IMR-90 (cell line): Measurements from ENCODE around the gene ARMC9. TPM values are rescaled to one million over a fixed set of nuclear protein-coding genes. Genes with fewer than 3 reads are reported as not detected.

Source experiments
- ATAC-seq: fragments of 200-7000 bp; cut with Tn5 transposase; 2 replicates; pipeline ENCODE4 v1.9.1; 2020; ENCODE audit warnings: low read depth, mild to moderate bottlenecking, moderate library complexity
- BruUV-seq: library from RNA; stranded (reverse); fragments of 400-500 nt; replicated peaks from 2 replicates; lab custom pipeline; 2021; lab: Mats Ljungman, UMichigan
- CTCF ChIA-PET: fragments of 300-600 bp; formaldehyde crosslinking; extraction: SDS; loops from one replicate; lab custom pipeline; 2021; ENCODE audit warnings: antibody characterized with exemption; lab: Yijun Ruan, JAX
- POLR2A ChIA-PET: fragments of 300-600 bp; sonication (Branson Sonifier 250); formaldehyde crosslinking; loops from one replicate; lab custom pipeline; 2022; ENCODE audit warnings: antibody characterized with exemption; ENCODE audit not compliant: unreplicated experiment; lab: Charles Lee
- DNase-seq: peaks from one replicate; pipeline ENCODE4 v3.0.0; 2013
- H2AFZ ChIP-seq: replicated peaks from 2 replicates; pipeline ENCODE3; 2013; ENCODE audit warnings: low read length, mild to moderate bottlenecking; ENCODE audit not compliant: poor library complexity
- H2AK5ac ChIP-seq: 2 replicates; pipeline ENCODE4 v1.6.1; 2013; ENCODE audit warnings: low read depth, low read length, inconsistent platforms
- H2AK9ac ChIP-seq: replicated peaks from 2 replicates; pipeline ENCODE3; 2013; ENCODE audit warnings: mild to moderate bottlenecking, low read depth, low read length, moderate library complexity; ENCODE audit not compliant: poor library complexity
- H2BK120ac ChIP-seq: 2 replicates; pipeline ENCODE4 v1.6.1; 2013; ENCODE audit warnings: low read depth, low read length, inconsistent platforms
- H2BK15ac ChIP-seq: 3 replicates; pipeline ENCODE4 v1.6.1; 2013; ENCODE audit warnings: low read depth, low read length, inconsistent platforms
- H2BK20ac ChIP-seq: 2 replicates; pipeline ENCODE4 v1.6.1; 2013; ENCODE audit warnings: low read depth, mild to moderate bottlenecking, inconsistent platforms, low read length, moderate library complexity
- H2BK5ac ChIP-seq: 2 replicates; pipeline ENCODE4 v1.6.1; 2013; ENCODE audit warnings: mild to moderate bottlenecking, low read depth, low read length, inconsistent platforms; ENCODE audit not compliant: poor library complexity, severe bottlenecking
- H3K14ac ChIP-seq: replicated peaks from 2 replicates; pipeline ENCODE4 v1.6.1; 2013; ENCODE audit warnings: low read depth, low read length, inconsistent platforms
- H3K18ac ChIP-seq: 2 replicates; pipeline ENCODE4 v1.6.1; 2013; ENCODE audit warnings: low read depth, low read length, control low read depth
- H3K23ac ChIP-seq: 2 replicates; pipeline ENCODE4 v1.6.1; 2013; ENCODE audit warnings: low read depth, low read length, inconsistent platforms
- H3K27ac ChIP-seq: 2 replicates; pipeline ENCODE4 v1.5.1; 2013; ENCODE audit warnings: mild to moderate bottlenecking, control low read depth, low read length; ENCODE audit not compliant: insufficient read depth
- H3K27me3 ChIP-seq: 2 replicates; pipeline ENCODE4 v1.6.1; 2013; ENCODE audit warnings: low read length; ENCODE audit not compliant: control insufficient read depth, insufficient read depth
- H3K36me3 ChIP-seq: 2 replicates; pipeline ENCODE4 v1.6.1; 2013; ENCODE audit warnings: low read length, mixed read lengths; ENCODE audit not compliant: control insufficient read depth, insufficient read depth
- H3K4ac ChIP-seq: 2 replicates; pipeline ENCODE4 v1.6.1; 2013; ENCODE audit warnings: low read depth, low read length, inconsistent platforms
- H3K4me1 ChIP-seq: 2 replicates; pipeline ENCODE4 v1.6.1; 2013; ENCODE audit warnings: low read length, mixed read lengths; ENCODE audit not compliant: control insufficient read depth, insufficient read depth
- H3K4me2 ChIP-seq: 2 replicates; pipeline ENCODE4 v1.6.1; 2013; ENCODE audit warnings: low read depth, mild to moderate bottlenecking, control low read depth, low read length, moderate library complexity
- H3K4me3 ChIP-seq: 2 replicates; pipeline ENCODE4 v1.5.1; 2013; ENCODE audit warnings: low read depth, mild to moderate bottlenecking, control low read depth, low read length, moderate library complexity; ENCODE audit not compliant: insufficient read depth
- H3K56ac ChIP-seq: 2 replicates; pipeline ENCODE4 v1.6.1; 2013; ENCODE audit warnings: low read length, inconsistent platforms; ENCODE audit not compliant: insufficient read depth; ENCODE audit errors: extremely low read depth
- H3K79me1 ChIP-seq, 2 experiments: 2 replicates each; pipeline ENCODE4 v1.6.1; 2013; ENCODE audit warnings: low read length in 2 of 2, inconsistent platforms in 1 of 2, low read depth in 1 of 2
- H3K9ac ChIP-seq: 2 replicates; pipeline ENCODE4 v1.6.1; 2013; ENCODE audit warnings: low read depth, low read length, control low read depth
- H3K9me1 ChIP-seq: 2 replicates; pipeline ENCODE4 v1.6.1; 2013; ENCODE audit warnings: low read length, inconsistent platforms; ENCODE audit not compliant: insufficient read depth
- H3K9me3 ChIP-seq: 2 replicates; pipeline ENCODE4 v1.6.1; 2013; ENCODE audit warnings: low read length; ENCODE audit not compliant: control insufficient read depth, insufficient read depth
- H4K20me1 ChIP-seq: 2 replicates; pipeline ENCODE4 v1.6.1; 2013; ENCODE audit warnings: low read length, inconsistent platforms; ENCODE audit not compliant: insufficient read depth
- H4K5ac ChIP-seq: 2 replicates; pipeline ENCODE4 v1.6.1; 2013; ENCODE audit warnings: mild to moderate bottlenecking, low read depth, low read length, control low read depth
- H4K8ac ChIP-seq, 2 experiments: 2 replicates each; pipeline ENCODE4 v1.6.1; 2013; ENCODE audit warnings: low read depth in 2 of 2, low read length in 2 of 2, control low read depth in 1 of 2, inconsistent platforms in 1 of 2
- H4K91ac ChIP-seq: 2 replicates; pipeline ENCODE4 v1.6.1; 2013; ENCODE audit warnings: low read depth, low read length, inconsistent platforms; ENCODE audit not compliant: insufficient read depth
- MAZ ChIP-seq: IDR thresholded peaks from 2 replicates; pipeline ENCODE4 v1.6.1; 2012; ENCODE audit warnings: low read depth, mild to moderate bottlenecking, low read length, improper control_type of control experiment, moderate library complexity, borderline replicate concordance
- MXI1 ChIP-seq: IDR thresholded peaks from 2 replicates; pipeline ENCODE4 v1.6.1; 2012; ENCODE audit warnings: low read depth, mild to moderate bottlenecking, low read length, moderate library complexity, borderline replicate concordance
- POLR2A ChIP-seq: IDR thresholded peaks from 2 replicates; pipeline ENCODE4 v1.6.1; 2012; ENCODE audit warnings: mild to moderate bottlenecking, low read depth, low read length
- RCOR1 ChIP-seq: IDR thresholded peaks from 2 replicates; pipeline ENCODE4 v1.6.1; 2012; ENCODE audit warnings: mild to moderate bottlenecking, low read length, improper control_type of control experiment; ENCODE audit not compliant: insufficient replicate concordance
- RFX5 ChIP-seq: IDR thresholded peaks from 2 replicates; pipeline ENCODE4 v1.8.0; 2012; ENCODE audit warnings: low read depth, mild to moderate bottlenecking, low read length, moderate library complexity
- WGBS, 2 experiments: methylation state at CpG; one replicate each; pipeline versions ENCODE4 v1.1.5 to v1.1.7; 2013; ENCODE audit warnings: missing lambda C conversion rate in 2 of 2; ENCODE audit not compliant: insufficient read length in 1 of 2; ENCODE audit errors: extremely low coverage in 2 of 2; 5-methylcytosine and 5-hydroxymethylcytosine counted together
- dilution Hi-C: fragments of 300-500 bp; cut with HindIII; formaldehyde crosslinking; loops from one replicate; pipeline ENCODE4 v1.14.3; 2018; ENCODE audit warnings: low sequenced_read_pairs; ENCODE audit not compliant: unreplicated experiment
- in situ Hi-C: fragments of 300-500 bp; cut with MboI; formaldehyde crosslinking; loops from 3 replicates; pipeline ENCODE4 v1.14.3; 2019; ENCODE audit warnings: low sequenced_read_pairs, inconsistent platforms, mixed read lengths
- intact Hi-C: fragments of 100-400 bp; cut with micrococcal nuclease; formaldehyde crosslinking; loops from 2 replicates; pipeline ENCODE4 v1.10.0; 2022
- microRNA-seq, 2 experiments: library from miRNA; stranded (forward) in 1 of 2; unstranded in 1 of 2; fragments of 10-50 nt in 1 of 2; fragments of <30 nt in 1 of 2; gene quantifications in 1 of 2; microRNA quantifications in 1 of 2; one replicate each; pipeline versions ENCODE3 to v1.1.0; 2013 to 2020; ENCODE audit not compliant: insufficient read depth in 1 of 2, insufficient read length in 1 of 2, unreplicated experiment in 1 of 2
- polyA plus RNA-seq, 3 experiments: library from polyadenylated mRNA; depleted of rRNA; stranded (reverse); fragments of >200 nt; gene quantifications; 2 replicates each; pipeline ENCODE4 v1.2.3, GENCODE V29; 2012; ENCODE audit warnings: low replicate concordance in 1 of 3
- small RNA-seq, 5 experiments: library from RNA; depleted of rRNA; stranded (forward); fragments of <200 nt; gene quantifications; one replicate each; pipeline ENCODE3, GENCODE V24; 2012
- total RNA-seq: library from RNA; depleted of rRNA; stranded (reverse); fragments of >200 nt; gene quantifications from 2 replicates; pipeline ENCODE4 v1.2.3, GENCODE V29; 2012; rRNA removed

ARMC9 gene
- total and polyA plus RNA-seq, 2 of the 4 experiments (the other 2 are of a cell fraction) = 36.0 to 46.6 TPM

GRCh38 chr2:231423176-231423575, 224.7 kb downstream of the ARMC9 start:
- H4K20me1 ChIP-seq = no peaks in the 10 kb centered on the region
- no peak overlapping the region for H3K18ac ChIP-seq
- 87% methylated on average over 7 of the region's 10 CpGs; no CpG with 5 or more reads in 1 of the 2 experiments for WGBS, 2 experiments
- H4K91ac ChIP-seq = no peak overlapping the region
- no peak for TF ChIP-seq RCOR1
- TF ChIP-seq RFX5 = no peak
- TF ChIP-seq MAZ = no peak
- TF ChIP-seq MXI1 = no peak
- no peak for TF ChIP-seq POLR2A
- H3K9ac ChIP-seq = no peak overlapping the region
- H3K23ac ChIP-seq = no peak overlapping the region
- no peak overlapping the region for H3K4ac ChIP-seq
- no peak overlapping the region for H3K4me3 ChIP-seq
- H3K27ac ChIP-seq = no peak overlapping the region
- H3K14ac ChIP-seq = no peak overlapping the region
- intact Hi-C loops (no loop called here), in situ Hi-C loops (no loop called here), dilution Hi-C loops (no loop called here)
- H3K9me3 ChIP-seq = no peaks in the 10 kb centered on the region
- no peaks in the 10 kb centered on the region for H3K79me1 ChIP-seq
- no peak overlapping the region for H3K4me2 ChIP-seq
- no peak overlapping the region for H3K56ac ChIP-seq
- no peaks in the 10 kb centered on the region; the same call in 1 of the 2 replicates for H3K9me1 ChIP-seq
- no peak overlapping the region for H2BK20ac ChIP-seq
- no peak overlapping the region for H2BK5ac ChIP-seq
- no TSS peak for BruUV-seq
- H3K4me1 ChIP-seq = no peaks in the 10 kb centered on the region
- ATAC-seq (no peak), DNase-seq (no peak)
- H4K5ac ChIP-seq = no peak overlapping the region
- POLR2A ChIA-PET = no interaction called here
- no peak overlapping the region for H2AFZ ChIP-seq
- CTCF ChIA-PET = no interaction called here
- no peaks in the 10 kb centered on the region for H3K36me3 ChIP-seq
- no peak overlapping the region for H2AK5ac ChIP-seq
- H2BK15ac ChIP-seq = no peak overlapping the region
- no peak overlapping the region for H4K8ac ChIP-seq
- H2AK9ac ChIP-seq = no peak overlapping the region
- no peak overlapping the region for H2BK120ac ChIP-seq
- H3K27me3 ChIP-seq = peaks cover 7% of the 10 kb centered on the region

Small RNAs within 50 kb of the gene (microRNA-seq; reads per million reads assigned to microRNA genes)
- not detected for gene AC018738.1 (ENCODE audit: insufficient read depth, insufficient read length)
- 0 reads per million in 2 experiments for gene MIR4777 (ENCODE audit: insufficient read depth in 1 of 2, insufficient read length in 1 of 2, unreplicated experiment in 1 of 2)

Small RNAs within 50 kb of the gene (small RNA-seq; reads per million reads assigned to genes)
- 0 reads per million in 5 experiments for gene AC018738.1
- gene MIR4777 = 0 to 1.3 (median 0) reads per million in 5 experiments

Other genes with a start within 250 kb of the ARMC9 start
- gene SPATA3, start 202.5 kb upstream of the ARMC9 start, total RNA-seq = not detected in 2 replicates
- gene SPATA3, start 202.5 kb upstream of the ARMC9 start, polyA plus RNA-seq (2012; rRNA removed) = not detected in 2 replicates
- 0.18 TPM in 1 of 2 replicates, not detected in the other for gene C2orf72, start 161.1 kb upstream of the ARMC9 start, total RNA-seq
- 0.09 and 0.24 TPM in 2 replicates for gene C2orf72, start 161.1 kb upstream of the ARMC9 start, polyA plus RNA-seq (2012; rRNA removed)
- 181 and 214 TPM in 2 replicates for gene PSMD1, start 141.8 kb upstream of the ARMC9 start, total RNA-seq
- gene PSMD1, start 141.8 kb upstream of the ARMC9 start, polyA plus RNA-seq (2012; rRNA removed) = 89.8 and 111 TPM in 2 replicates
- 0.56 and 0.72 TPM in 2 replicates for gene HTR2B, start 73.6 kb upstream of the ARMC9 start, total RNA-seq
- gene HTR2B, start 73.6 kb upstream of the ARMC9 start, polyA plus RNA-seq (2012; rRNA removed) = 0.23 and 0.26 TPM in 2 replicates
- gene B3GNT7, start 197.1 kb downstream of the ARMC9 start, total RNA-seq = under 0.01 TPM in 2 replicates
- 0.03 and 0.07 TPM in 2 replicates for gene B3GNT7, start 197.1 kb downstream of the ARMC9 start, polyA plus RNA-seq (2012; rRNA removed)